ENCODE measurements around the gene RHOBTB1. TPM values are rescaled to one million over a fixed set of nuclear protein-coding genes. Genes with fewer than 3 reads are reported as not detected.
A peak's percentile ranks its signal among the peaks of the same experiment; 100 is the strongest.

RHOBTB1 gene
- total and polyA plus RNA-seq, 9 of the 15 experiments (the other 6 are each of a cell fraction or from before 2014, with no cell fraction given) = 1.7 to 11.7 (median 9.3) TPM

GRCh38 chr10:60978287-60979115 is 34.5 kb upstream of the RHOBTB1 start (continued):
- TF ChIP-seq ELK3 (CRISPR knock-in tag; IDR thresholded peaks at IDR 0.05) = 0 out of 2 replicates have a peak, but pooled peaks have one; percentile 66
- no peak; the same call in none of the 2 replicates for TF ChIP-seq ZKSCAN8 (CRISPR knock-in tag; IDR thresholded peaks at IDR 0.05)
- no peak for TF ChIP-seq HOXB6 (CRISPR knock-in tag; IDR thresholded peaks at IDR 0.05; ENCODE audit: borderline replicate concordance)
- no peak for TF ChIP-seq NKRF (IDR thresholded peaks at IDR 0.05; ENCODE audit: borderline replicate concordance)
- TF ChIP-seq ZFP36 (IDR thresholded peaks at IDR 0.05; ENCODE audit: low read depth, low read length, partially characterized antibody) = no peak
- no peak for TF ChIP-seq ZNF518B (CRISPR knock-in tag; IDR thresholded peaks at IDR 0.05)
- no peak for TF ChIP-seq ZNF384 (IDR thresholded peaks at IDR 0.05; ENCODE audit: low read depth, low read length)
- peak; percentile 84 to 89 for TF ChIP-seq TRIM24 (IDR thresholded peaks at IDR 0.05)
- no peak for TF ChIP-seq CREBBP (IDR thresholded peaks at IDR 0.05; ENCODE audit: low read depth, low read length)
- no peak for TF ChIP-seq PRMT5 (CRISPR knock-in tag; IDR thresholded peaks at IDR 0.05)
- TF ChIP-seq TARDBP (IDR thresholded peaks at IDR 0.05) = no peak
- no peak for TF ChIP-seq PURB (CRISPR knock-in tag; IDR thresholded peaks at IDR 0.05; ENCODE audit: low read depth)
- no peak for TF ChIP-seq BMI1 (IDR thresholded peaks at IDR 0.05; ENCODE audit: low read length)
- no peak for TF ChIP-seq BDP1 (IDR thresholded peaks at IDR 0.05; ENCODE audit: insufficient read depth, insufficient read length)
- TF ChIP-seq ZNF764 (CRISPR knock-in tag; IDR thresholded peaks at IDR 0.05; ENCODE audit: low read depth) = no peak
- TF ChIP-seq ZNF76 (CRISPR knock-in tag; IDR thresholded peaks at IDR 0.05; ENCODE audit: borderline replicate concordance) = no peak
- no peak for TF ChIP-seq FOXO4 (CRISPR knock-in tag; IDR thresholded peaks at IDR 0.05)
- no peak for TF ChIP-seq ZNF23 (CRISPR knock-in tag; IDR thresholded peaks at IDR 0.05)
- TF ChIP-seq ZNF717 (CRISPR knock-in tag; IDR thresholded peaks at IDR 0.05) = no peak

Data from K562 (cell line).